ENCODE data around the gene SLC37A1.

DNA sequence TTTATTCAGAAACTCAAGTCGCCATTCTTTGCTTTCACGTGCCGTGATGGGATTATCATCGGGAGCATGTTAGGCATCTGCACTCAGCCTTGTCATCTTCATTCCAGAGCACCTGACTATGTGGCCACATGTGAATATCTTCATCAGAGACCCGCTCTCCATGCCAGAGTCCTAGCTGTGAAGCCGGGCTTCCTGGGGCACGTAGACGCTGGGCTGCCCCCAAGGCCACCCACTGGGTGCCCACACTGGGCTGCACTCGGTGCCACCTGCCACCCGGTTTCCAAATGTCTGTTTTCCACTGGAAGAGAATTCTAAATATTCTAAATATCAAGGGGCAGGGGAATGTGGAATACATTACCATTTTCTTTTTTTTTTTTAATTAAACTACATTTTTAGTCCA is 43.8 kb downstream of the SLC37A1 start:
- TF ChIP-seq, protein P1, sequence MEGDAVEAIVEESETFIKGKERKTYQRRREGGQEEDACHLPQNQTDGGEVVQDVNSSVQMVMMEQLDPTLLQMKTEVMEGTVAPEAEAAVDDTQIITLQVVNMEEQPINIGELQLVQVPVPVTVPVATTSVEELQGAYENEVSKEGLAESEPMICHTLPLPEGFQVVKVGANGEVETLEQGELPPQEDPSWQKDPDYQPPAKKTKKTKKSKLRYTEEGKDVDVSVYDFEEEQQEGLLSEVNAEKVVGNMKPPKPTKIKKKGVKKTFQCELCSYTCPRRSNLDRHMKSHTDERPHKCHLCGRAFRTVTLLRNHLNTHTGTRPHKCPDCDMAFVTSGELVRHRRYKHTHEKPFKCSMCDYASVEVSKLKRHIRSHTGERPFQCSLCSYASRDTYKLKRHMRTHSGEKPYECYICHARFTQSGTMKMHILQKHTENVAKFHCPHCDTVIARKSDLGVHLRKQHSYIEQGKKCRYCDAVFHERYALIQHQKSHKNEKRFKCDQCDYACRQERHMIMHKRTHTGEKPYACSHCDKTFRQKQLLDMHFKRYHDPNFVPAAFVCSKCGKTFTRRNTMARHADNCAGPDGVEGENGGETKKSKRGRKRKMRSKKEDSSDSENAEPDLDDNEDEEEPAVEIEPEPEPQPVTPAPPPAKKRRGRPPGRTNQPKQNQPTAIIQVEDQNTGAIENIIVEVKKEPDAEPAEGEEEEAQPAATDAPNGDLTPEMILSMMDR (IDR thresholded peaks at IDR 0.05; ENCODE audit: borderline replicate concordance, extremely low read depth, low read length, poor library complexity, severe bottlenecking) = no peak
- no peak for TF ChIP-seq EZH2 (IDR thresholded peaks at IDR 0.05; ENCODE audit: borderline replicate concordance, low read depth, low read length, severe bottlenecking)
